ENCODE results near the gene AP1S1.
"Not testable (repeated sequence)": the region's sequence is repeated elsewhere in the genome, so short reads cannot be mapped to it uniquely, and the experiment has no call there.

Gene AP1S1

DNA sequence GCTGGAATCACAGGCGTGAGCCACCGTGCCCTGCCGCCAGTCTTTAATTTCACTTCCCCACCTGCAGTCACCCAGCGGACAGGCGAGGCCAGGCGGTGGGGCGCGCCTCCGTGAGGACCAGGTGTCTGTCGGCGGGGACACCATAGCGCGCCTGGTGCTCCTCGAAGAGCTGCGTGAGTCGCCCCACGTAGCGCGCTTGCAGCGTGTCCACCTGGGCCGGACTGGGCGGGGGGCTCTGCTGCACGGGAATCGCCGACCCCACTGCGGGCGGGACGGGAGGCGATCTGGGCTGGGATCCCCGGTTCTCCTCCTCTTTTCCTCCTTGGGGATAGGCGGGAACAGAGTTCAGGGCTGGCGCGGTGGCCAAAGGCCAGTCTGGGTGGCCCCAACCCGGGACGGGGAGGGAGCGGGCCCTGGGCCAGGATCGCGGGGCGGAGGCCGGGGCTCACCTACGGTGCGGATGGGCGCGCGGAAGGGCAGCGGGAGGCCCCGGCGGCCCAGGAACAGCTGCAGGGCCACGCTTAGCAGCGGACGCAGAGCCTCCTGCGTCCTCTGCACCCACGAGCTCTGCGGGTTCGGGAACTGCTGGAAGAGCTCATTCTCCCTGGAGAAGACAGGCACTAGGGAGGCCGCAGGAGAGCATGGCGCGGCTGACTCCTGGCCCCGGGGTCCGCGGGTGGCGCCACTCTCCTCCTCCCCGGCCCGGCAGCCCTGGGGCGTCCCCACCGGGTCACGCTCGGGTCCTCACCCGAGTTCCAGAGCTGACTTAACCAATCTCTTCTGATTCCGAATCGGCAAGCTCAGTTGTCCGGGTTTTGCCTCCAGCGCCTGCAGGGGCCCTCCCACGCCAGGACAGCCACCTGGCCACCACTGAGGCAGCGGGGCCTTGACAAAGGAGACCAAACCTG is 47.7 kb downstream of the AP1S1 start:
- DNase-seq (ENCODE audit: low read depth) = no peak

DNA sequence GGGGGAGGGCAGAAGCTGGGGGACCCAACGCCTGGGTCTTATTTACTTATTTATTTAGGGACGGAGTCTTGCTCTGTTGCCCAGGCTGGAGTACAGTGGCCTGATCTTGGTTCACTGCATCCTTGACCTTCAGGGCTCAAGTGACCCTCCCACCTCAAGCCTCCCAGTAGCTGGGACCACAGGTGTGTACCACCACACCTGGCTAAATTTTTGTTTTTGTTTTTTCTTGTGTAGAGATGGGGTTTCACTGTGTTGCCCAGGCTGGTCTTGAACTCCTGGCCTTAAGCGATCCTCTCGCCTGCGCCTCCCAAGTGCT is 48.3 kb downstream of the AP1S1 start:
- DNase-seq (ENCODE audit: low read depth) = no peak

DNA sequence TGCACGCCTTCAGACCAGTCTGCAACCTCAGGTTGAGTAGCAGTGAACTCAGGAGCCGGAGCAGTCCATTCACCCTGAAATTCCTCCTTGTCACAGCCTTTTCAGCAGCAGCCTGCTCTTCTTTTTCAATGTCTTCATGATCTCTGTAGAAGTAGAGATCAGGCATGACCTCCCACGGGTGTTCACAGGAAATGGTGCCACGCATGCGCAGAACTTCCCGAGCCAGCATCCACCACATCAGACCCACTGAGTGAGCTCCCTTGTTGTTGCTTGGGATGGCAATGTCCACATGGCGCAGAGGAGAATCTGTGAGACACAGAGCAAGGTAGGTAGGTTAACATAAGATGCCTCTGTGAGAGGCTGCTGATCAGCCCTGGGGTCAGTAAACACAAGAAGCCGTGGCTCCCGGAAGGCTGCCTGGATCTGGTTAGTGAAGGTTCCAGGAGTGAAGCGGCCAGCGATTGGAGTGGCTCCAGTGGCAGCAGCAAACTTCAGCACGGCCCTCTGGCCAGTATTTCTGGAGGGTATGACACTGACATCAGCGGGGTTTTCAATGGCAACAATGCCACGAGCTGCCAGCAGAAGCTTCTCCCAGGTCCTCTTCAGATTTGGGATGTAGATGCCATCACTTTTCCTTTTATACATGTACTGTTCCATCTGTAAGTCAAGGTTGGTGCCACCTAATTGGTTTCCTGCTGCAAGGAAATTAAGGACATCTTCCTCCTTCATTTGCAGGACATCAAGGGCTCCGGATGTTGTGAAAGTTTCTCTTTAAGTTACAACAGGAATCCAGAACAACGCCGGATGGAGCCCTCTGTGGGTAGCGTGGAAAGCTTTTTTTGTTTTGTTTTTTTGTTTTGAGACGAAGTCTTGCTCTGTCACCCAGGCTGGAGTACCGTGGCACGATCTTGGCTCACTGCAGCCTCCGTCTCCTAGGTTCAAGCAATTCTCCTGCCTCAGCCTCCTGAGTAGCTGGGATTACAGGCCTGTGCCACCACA is 49.8 kb downstream of the AP1S1 start:
- not testable (repeated sequence) for DNase-seq (ENCODE audit: low read depth)

DNA sequence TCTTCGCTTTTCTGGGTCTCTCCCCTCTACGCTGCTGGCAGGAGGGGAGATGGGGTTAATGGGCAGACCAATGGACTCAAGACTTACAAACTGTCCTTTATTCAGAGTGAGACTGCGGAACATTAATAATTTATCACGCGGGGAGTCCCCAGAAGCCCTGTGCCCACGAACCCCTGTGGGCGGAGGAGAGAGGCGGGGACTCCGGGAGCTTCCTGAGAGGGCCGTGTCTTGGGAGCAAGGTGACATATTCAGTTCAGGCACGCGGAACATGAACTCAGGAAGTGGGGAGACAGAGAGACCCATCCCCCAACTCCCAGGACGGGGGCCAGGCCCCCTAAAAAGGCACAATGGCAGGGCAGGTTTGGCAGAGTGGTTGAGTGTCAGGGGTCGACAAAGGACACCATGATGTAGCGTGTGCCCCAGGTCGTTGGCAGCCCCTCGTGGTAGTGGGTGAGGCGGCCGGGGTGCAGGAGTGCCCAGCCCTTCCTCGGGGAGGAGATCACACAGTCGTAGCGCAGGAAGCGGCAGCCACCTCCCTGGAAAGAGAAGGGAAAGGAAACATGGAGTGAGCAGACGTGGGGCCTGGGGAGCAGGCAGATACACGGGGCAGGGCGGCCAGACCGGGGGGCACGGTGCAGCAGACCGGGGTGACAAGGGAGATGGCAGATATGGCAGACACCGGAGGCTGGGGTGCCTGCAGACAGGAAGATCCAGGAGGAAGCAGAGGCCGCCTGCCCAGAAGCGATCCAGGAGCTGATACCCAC is 51.8 kb downstream of the AP1S1 start:
- DNase-seq (ENCODE audit: low read depth) = no peak

DNA sequence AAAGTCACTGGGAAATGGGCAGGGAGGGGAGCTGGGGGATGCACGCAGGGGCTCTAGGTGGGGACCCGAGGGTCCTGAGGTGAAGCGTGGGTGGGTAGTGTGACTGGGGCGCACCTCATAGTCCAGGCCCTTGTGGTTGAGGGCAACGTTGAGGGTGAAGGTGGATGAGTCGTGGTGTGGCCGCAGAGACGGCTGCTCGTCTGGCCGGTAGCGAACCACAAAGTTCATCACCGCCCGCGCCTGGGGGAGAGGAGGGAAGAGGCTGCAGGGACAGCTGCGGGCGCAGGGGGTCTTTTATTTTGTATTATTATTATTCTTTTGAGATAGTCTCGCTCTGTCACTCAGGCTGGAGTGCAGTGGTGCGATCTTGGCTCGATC is 52.4 kb downstream of the AP1S1 start:
- DNase-seq (ENCODE audit: low read depth) = no peak

DNA sequence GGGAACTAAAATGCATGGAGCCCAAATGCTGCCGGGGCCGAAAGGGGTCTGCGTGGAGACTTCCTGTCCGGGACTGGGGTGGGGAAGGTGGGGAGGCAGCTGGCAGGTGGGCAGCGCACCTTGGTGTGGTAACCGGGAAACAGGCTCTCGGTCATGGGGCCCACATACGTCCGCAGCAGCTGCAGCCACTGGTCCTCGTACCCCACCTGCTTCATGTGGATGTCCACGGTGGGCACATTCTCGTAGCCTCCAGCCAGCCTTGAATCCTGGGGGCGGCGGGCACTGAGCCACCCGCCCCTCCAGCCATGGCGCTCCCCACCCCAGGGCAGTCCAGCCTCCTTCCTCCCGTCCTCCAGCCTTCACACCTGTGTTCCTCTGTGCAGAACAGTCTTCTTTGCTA is 53.2 kb downstream of the AP1S1 start:
- DNase-seq (ENCODE audit: low read depth) = no peak

DNA sequence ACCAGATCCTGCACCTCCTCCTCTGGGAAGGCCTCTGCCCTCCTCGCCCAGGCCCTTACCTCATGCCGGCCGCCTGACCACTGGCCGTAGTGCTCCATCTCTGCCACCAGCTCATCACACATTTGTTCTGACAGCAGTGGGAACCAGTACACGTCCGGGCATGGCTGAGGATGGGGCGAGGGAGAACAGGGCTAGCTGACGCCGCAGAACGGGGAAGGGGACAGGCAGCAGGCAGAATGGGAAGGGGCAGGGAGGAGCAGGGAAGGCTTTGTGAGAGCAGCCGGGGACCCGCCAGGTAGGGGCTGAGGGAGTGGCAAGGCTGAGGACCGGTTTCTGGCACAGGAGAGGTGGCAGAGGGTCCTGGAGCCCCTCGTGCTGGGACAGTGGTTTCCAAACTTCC is 54.5 kb downstream of the AP1S1 start:
- DNase-seq (ENCODE audit: low read depth) = no peak

DNA sequence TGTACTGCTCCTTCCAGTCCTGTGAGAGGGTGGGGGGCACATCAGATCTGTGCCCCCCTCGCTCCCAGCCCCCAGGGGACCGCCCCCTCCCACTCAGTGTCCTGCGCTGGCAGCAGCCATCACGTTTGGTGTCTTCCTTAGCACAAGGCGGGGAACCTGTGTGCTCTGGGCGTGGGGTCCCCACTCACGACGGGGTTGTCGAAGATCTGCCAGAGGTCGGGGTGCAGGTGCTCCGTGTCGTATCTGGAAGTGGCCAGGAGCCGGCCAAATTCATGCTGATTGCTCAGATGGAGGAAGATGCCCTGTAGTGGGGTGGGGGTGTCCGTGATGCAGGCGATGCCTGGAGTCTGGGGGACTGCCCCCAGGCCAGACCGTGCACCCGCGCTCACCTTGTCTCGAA is 55.9 kb downstream of the AP1S1 start:
- DNase-seq (ENCODE audit: low read depth) = no peak
